Muscle layer of duodenum (tissue), 2 donors: ENCODE results near the gene ZNF77.
"Not testable (repeated sequence)": the region's sequence is repeated elsewhere in the genome, so short reads cannot be mapped to it uniquely, and the experiment has no call there.

Source experiments
- H3K27ac ChIP-seq: one replicate; pipeline ENCODE4 v1.7.0; 2013; ENCODE audit warnings: mild to moderate bottlenecking, low read length
- H3K27me3 ChIP-seq: one replicate; pipeline ENCODE4 v1.7.0; 2013; ENCODE audit warnings: low read depth, mild to moderate bottlenecking, control low read depth, low read length
- H3K36me3 ChIP-seq, 2 donors: one replicate each; pipeline ENCODE4 v1.7.0; 2013; ENCODE audit warnings: low read length in 2 of 2, control low read depth in 1 of 2, mild to moderate bottlenecking in 1 of 2; ENCODE audit not compliant: insufficient read depth in 2 of 2, control insufficient read depth in 1 of 2
- H3K4me1 ChIP-seq, 2 donors: one replicate each; pipeline ENCODE4 v1.7.0; 2013; ENCODE audit warnings: low read length in 2 of 2, mild to moderate bottlenecking in 2 of 2, control low read depth in 1 of 2, moderate library complexity in 1 of 2; ENCODE audit not compliant: insufficient read depth in 2 of 2, control insufficient read depth in 1 of 2
- H3K4me3 ChIP-seq, 2 donors: one replicate each; pipeline ENCODE4 v1.7.0; 2013; ENCODE audit warnings: low read length in 2 of 2, low read depth in 1 of 2, mild to moderate bottlenecking in 1 of 2
- H3K9me3 ChIP-seq, 2 donors: one replicate each; pipeline ENCODE4 v1.7.0; 2013; ENCODE audit warnings: low read length in 2 of 2, control low read depth in 1 of 2, mild to moderate bottlenecking in 1 of 2; ENCODE audit not compliant: control insufficient read depth in 1 of 2
- donor health status: healthy.

The ZNF77 gene

GRCh38 chr19:2906631-2907195 lies 38.1 kb downstream of the ZNF77 start:
- no peak overlapping the region for H3K4me3 ChIP-seq
- no peaks in the 10 kb centered on the region for H3K9me3 ChIP-seq
- H3K27ac ChIP-seq, result no peak overlapping the region
- H3K4me1 ChIP-seq, result peaks cover 0 to 4% of the 10 kb centered on the region in 2 donors
- H3K27me3 ChIP-seq, result no peaks in the 10 kb centered on the region
- no peaks in the 10 kb centered on the region for H3K36me3 ChIP-seq

GRCh38 chr19:2905918-2906519 lies 38.8 kb downstream of the ZNF77 start:
- H3K36me3 ChIP-seq, result no peaks in the 10 kb centered on the region
- no peaks in the 10 kb centered on the region for H3K27me3 ChIP-seq
- no peaks in the 10 kb centered on the region for H3K9me3 ChIP-seq
- peaks cover 0 to 8% of the 10 kb centered on the region in 2 donors for H3K4me1 ChIP-seq
- H3K4me3 ChIP-seq, result no peak overlapping the region
- no peak overlapping the region for H3K27ac ChIP-seq

- H3K4me1 ChIP-seq, H3K9me3 ChIP-seq, H3K27ac ChIP-seq, H3K36me3 ChIP-seq, H3K4me3 ChIP-seq, H3K27me3 ChIP-seq: not testable (repeated sequence)
Measured at GRCh38 chr19:2903326-2903725, 41.4 kb downstream of the ZNF77 start.

GRCh38 chr19:2902590-2903218 lies 42.1 kb downstream of the ZNF77 start:
- Histone ChIP-seq H3K4me1 (peaks cover 0 to 8% of the 10 kb centered on the region in 2 donors), H3K9me3 (no peaks in the 10 kb centered on the region), H3K27me3 (no peaks in the 10 kb centered on the region), H3K4me3 (no peak overlapping the region), H3K27ac (no peak overlapping the region), H3K36me3 (no peaks in the 10 kb centered on the region)

GRCh38 chr19:2900296-2901252 lies 44.2 kb downstream of the ZNF77 start, which contains the start of gene ZNF57:
TSS of gene ZNF57 (plus strand) at chr19:2900928. CDS start at chr19:2901046, 118 bp downstream.
- peaks cover 7% of the 10 kb centered on the region in 2 donors for H3K9me3 ChIP-seq
- H3K27me3 ChIP-seq, result no peaks in the 10 kb centered on the region
- peaks cover 0 to 8% of the 10 kb centered on the region in 2 donors for H3K4me1 ChIP-seq
- H3K27ac ChIP-seq, result peak within 1 kb of the TSS; percentile 31
- peak within 1 kb of the TSS; percentile 68 to 74 for H3K4me3 ChIP-seq
- no peaks in the 10 kb centered on the region for H3K36me3 ChIP-seq

- Histone ChIP-seq H3K4me3 (no peak overlapping the region), H3K27me3 (no peaks in the 10 kb centered on the region), H3K36me3 (no peaks in the 10 kb centered on the region), H3K9me3 (peaks cover 7% of the 10 kb centered on the region in 2 donors), H3K4me1 (peaks cover 0 to 4% of the 10 kb centered on the region in 2 donors), H3K27ac (no peak overlapping the region)
Measured at GRCh38 chr19:2896694-2897093, 48.1 kb downstream of the ZNF77 start.

- not testable (repeated sequence) for H3K4me3 ChIP-seq, H3K9me3 ChIP-seq, H3K4me1 ChIP-seq, H3K27ac ChIP-seq, H3K27me3 ChIP-seq, H3K36me3 ChIP-seq
Measured at GRCh38 chr19:2890531-2890930, 54.2 kb downstream of the ZNF77 start.

GRCh38 chr19:2888731-2889224 lies 56.0 kb downstream of the ZNF77 start:
- H3K4me1 ChIP-seq, result no peaks in the 10 kb centered on the region
- no peaks in the 10 kb centered on the region for H3K36me3 ChIP-seq
- H3K4me3 ChIP-seq, result peak overlapping the region in 1 of 2 donors; percentile 45
- H3K9me3 ChIP-seq, result no peaks in the 10 kb centered on the region
- no peaks in the 10 kb centered on the region for H3K27me3 ChIP-seq
- H3K27ac ChIP-seq, result no peak overlapping the region

GRCh38 chr19:2887391-2887914 lies 57.3 kb downstream of the ZNF77 start:
- no peak overlapping the region for H3K4me3 ChIP-seq
- H3K36me3 ChIP-seq, result no peaks in the 10 kb centered on the region
- H3K4me1 ChIP-seq, result no peaks in the 10 kb centered on the region
- H3K9me3 ChIP-seq, result no peaks in the 10 kb centered on the region
- H3K27ac ChIP-seq, result no peak overlapping the region
- no peaks in the 10 kb centered on the region for H3K27me3 ChIP-seq

- Histone ChIP-seq H3K4me1 (no peaks in the 10 kb centered on the region), H3K27ac (no peak overlapping the region), H3K4me3 (no peak overlapping the region), H3K36me3 (no peaks in the 10 kb centered on the region), H3K9me3 (no peaks in the 10 kb centered on the region), H3K27me3 (no peaks in the 10 kb centered on the region)
Measured at GRCh38 chr19:2885736-2886135, 59.0 kb downstream of the ZNF77 start.
